ENCODE measurements around the gene HNRNPAB.

The HNRNPAB gene

DNA sequence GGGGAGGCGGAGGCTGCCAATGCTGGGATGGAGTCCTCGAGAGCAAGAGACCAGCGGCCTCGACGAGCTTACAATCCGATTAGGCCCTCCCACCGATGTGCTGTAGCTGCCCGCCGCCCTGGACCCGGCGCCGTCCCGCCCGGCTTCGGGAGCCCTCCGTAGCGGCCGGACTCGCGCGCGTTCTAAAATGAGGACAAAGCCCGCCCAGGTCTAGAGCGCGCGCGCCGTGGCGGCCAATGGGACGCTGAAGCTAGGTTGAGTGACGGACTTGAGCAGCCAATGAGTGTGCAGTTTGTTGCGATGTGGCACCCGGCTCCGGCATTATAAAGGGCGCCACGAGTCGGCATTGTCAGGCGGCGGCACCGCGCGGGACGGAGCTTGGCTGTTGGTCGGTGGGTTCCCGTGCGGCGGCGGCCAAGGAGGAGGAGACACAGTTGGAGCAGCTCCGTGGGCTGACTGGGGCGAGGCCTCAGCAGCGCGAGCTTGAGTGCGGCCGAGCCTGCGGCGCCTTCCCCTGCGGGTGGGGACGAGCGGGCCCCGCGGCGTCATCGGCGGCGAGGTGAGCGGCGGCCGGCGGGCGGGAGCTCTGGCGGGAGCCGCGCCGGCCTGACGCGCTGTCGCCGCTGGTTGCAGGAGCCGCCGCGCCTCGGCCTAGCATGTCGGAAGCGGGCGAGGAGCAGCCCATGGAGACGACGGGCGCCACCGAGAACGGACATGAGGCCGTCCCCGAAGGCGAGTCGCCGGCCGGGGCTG is at the start of gene HNRNPAB:
HNRNPAB (plus strand) TSS at position 352 of the 753 bp plus-strand sequence; CDS start at position 657, 305 bp downstream.
- DNase-seq (ENCODE audit: low spot score), result peak; percentile 95

- DNase-seq (ENCODE audit: low spot score), result no peak
These were observed 49.3 kb upstream of the HNRNPAB start for GRCh38 chr5:178155065-178155464.

- no peak for DNase-seq (ENCODE audit: low spot score)
These were observed 44.2 kb upstream of the HNRNPAB start for GRCh38 chr5:178160176-178160575.

DNA sequence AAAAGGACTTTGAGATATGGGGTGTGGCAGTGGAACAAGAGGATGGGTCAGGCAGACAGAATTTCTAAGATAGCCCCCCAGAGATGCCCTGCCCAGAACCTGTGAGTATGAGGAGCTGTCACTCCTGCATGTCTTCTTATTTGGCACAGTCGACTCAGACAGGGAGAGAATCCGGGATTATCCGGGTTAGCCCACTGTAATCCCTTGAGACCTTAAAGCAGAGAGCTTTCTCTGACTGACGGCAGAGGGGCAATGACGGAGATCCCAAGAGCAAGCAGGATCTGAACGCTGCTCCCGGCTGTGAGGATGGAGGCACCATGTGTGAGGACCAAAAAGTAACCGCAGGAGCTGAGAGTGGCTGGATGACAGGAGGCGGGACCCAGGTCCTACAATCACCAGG is 41.9 kb upstream of the HNRNPAB start:
- no peak for DNase-seq (ENCODE audit: low spot score)

DNA sequence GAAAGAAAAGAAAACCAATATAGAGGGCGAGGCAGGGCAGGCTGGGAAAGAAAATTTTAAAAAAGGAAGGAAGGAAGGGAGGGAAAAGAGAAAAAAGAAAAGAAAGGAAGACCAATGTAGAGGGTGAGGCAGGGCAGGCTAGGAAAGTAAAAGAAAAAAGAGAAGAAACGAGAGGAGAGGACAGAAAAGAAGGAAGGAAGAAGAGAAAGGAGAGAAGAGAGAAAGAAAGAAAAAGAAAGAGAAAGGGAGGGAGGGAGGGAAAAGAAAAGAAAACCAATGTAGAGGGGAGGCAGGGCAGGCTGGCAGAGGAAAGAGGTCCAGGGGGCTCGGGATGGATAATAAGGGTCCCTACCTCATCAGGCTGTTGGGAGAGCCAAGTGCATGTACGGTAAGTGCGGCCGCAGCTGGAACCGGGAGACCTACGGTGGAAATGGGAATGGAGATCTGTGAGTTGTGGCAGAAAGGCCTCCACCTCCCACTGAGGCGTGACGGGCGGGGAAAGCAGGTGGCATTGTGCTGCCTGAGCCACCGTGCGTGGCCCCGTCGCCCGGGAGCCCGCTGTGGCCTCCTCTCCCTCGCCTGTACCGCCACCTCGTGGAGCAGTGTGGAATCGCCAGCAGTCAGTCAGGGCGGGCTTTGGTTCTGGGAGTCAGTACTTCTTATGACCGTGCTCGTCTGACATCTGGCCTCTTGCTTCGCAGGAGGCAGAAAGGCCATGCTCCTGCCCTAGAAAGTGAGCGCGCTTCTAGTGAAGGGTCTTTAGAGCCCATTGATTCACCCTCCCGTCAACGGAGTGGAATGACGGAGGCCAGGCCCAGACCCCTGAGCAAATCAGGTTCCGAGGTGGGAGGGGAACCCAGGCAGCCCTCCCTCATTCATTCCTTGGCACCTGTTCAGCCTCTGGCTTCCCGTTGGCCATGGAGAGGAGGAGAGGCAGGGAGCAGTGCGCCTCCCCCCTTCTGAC is 40.3 kb upstream of the HNRNPAB start:
- peak; percentile 80 for DNase-seq (ENCODE audit: low spot score)

GRCh38 chr5:178165581-178165980 is 38.8 kb upstream of the HNRNPAB start:
- DNase-seq (ENCODE audit: low spot score), result no peak

DNA sequence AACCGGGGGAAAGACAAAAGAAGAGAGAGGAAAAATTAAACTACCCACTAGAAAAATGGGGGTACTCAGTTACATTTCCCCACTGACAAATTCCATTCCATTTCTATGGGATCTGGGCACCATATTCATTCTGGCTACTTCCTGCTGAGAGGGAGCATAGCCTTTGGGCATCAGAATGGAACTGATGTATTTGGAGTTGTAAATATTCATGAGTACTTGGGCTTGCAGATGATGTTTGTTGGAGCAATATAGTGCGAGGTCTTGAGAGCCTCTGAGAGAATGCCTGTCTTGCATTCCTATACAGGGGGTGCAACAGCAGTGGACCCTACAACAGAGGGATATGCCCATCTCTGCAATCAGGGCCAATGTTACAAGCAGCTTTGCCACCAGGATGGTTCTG is 33.9 kb upstream of the HNRNPAB start:
- no peak for DNase-seq (ENCODE audit: low spot score)

DNA sequence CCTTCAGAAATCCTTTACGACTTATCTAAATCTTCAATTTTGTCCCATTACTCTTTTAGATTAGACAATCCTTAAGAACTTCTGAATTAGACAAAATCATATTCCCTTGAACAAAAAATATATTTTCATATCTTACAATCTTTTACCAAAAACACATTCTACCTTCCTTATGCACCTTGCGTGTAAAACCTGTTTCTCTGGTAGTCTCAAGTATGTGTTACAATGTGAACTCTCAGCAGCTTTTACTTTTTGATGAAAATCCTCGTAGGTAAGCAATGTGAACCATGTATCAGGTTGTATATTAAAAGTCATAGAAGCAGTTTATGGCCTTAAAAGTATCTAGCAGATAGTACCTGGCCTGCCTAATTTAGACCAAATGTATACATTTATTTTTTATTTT is 29.9 kb upstream of the HNRNPAB start:
- DNase-seq (ENCODE audit: low spot score), result no peak

DNA sequence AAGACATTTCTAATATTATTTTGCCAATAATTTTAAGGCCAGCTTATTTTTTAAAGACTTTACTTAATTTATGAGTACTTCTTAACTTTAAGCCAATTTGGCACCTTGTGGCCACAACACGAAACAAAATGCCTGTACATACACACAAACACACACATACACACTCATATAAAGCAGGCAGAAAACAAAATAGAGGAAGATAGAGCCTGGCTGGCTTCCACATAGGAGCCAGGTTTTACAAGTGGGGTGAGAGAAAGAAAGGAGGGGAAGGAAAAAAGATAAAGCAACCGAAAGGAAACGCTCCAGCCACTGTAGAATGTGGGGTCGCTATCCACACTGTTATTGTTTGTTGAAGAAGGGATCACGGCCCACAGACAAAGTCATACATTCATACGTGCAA is 27.5 kb upstream of the HNRNPAB start:
- DNase-seq (ENCODE audit: low spot score), result no peak

DNA sequence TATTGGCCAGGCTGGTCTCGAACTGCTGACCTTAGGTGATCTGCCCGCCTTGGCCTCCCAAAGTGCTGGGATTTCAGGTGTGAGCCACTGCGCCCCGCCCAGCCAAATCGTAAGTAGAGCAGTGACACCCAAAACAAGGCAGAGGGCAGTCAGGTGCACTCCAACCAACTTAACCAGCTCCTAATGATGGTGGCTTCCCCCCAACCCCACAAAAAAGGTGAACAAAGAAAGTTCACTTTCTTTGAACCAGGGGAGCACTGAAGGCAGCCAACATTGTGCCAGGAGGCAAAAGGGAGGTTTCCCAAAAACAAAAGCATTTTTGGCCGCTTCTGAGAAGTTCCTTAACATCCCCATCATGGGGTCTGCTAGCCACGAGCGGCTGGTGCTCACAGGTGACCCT is 26.8 kb upstream of the HNRNPAB start:
- no peak for DNase-seq (ENCODE audit: low spot score)

DNA sequence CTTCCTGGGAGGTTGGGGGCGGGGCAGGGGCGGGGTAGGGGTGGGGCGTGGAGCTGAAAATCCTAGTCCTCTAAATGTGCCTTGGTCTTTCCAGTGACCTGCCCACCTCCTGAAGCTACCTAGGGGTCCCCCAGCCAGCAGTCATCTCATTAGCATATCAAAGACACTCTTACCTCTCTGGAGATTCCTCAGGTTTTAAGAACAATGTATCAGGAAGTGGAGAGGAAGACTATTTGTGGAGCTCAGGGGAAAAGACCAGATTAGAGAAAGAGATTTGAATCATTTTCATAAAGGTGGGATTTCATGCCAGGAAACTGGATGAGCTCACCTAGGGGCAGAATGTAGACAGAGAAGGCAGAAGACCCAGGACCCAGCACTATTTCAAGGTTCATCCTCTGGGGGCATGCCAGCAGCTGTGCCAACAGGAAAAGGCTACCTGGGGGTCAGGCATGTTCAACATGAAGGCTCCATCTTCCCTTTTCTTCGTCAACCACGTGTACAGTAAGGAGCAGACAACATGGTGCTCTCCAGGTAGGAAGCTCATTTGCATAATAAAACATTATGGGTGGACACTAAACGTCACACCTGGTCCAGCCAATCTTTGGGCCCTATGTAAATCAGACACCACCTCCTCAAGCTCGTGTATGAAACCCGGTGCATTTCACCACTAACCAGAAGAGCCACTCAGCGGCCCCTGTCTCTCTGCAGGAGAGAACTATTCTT is 24.0 kb upstream of the HNRNPAB start:
- DNase-seq (ENCODE audit: low spot score), result no peak

GRCh38 chr5:178182158-178182876 is 22.0 kb upstream of the HNRNPAB start:
- DNase-seq (ENCODE audit: low spot score), result no peak

- DNase-seq (ENCODE audit: low spot score), result no peak
These were observed 17.9 kb upstream of the HNRNPAB start for GRCh38 chr5:178186427-178186826.

DNA sequence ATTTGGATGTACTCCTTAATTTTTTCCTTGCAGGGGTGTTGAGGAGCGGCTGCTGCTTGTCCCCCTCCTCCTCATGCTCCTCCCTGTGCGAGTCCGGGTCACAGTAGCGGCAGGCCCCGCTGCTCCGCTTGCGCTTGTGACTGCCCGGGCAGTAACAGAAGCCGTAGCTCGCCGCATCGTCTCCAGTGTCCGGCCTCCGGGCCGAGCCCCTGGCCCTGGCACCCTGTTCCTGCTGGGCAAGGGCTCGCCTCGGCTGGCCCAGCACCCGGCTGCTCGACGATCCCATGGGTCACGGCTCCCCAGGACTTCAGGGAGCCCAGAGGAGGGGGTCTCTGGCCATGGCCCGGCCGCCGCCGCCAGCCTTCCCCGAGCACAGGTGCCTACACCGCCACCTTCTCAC is 17.3 kb upstream of the HNRNPAB start, which contains the start of gene GMCL2:
GMCL2 (minus strand) TSS at position 358 of the 400 bp plus-strand sequence; CDS start at position 286, 72 bp downstream.
- no peak for DNase-seq (ENCODE audit: low spot score)

- no peak for DNase-seq (ENCODE audit: low spot score)
These were observed 14.9 kb upstream of the HNRNPAB start for GRCh38 chr5:178189433-178189832.

DNA sequence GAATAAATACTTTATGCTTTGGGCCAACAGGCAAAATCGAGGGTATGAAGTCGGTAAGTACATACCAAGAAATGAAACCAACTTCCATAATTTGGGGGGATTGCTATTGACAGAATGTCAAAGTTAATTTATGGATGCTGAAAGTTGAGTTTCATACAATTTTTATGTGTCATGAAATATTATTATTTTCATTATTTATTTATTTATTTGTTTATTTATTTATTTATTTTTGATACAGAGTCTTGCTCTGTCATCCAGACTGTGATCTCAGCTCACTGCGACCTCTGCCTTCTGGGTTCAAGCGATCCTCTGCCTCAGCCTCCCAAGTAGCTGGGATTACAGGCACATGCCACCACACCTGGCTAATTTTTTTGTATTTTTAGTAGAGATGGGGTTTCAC is 12.7 kb upstream of the HNRNPAB start:
- no peak for DNase-seq (ENCODE audit: low spot score)

- no peak for DNase-seq (ENCODE audit: low spot score)
These were observed 12.1 kb upstream of the HNRNPAB start for GRCh38 chr5:178192244-178192643.

GRCh38 chr5:178192787-178193186 is 11.5 kb upstream of the HNRNPAB start:
- no peak for DNase-seq (ENCODE audit: low spot score)

GRCh38 chr5:178193251-178193809 is 11.0 kb upstream of the HNRNPAB start:
- no peak for DNase-seq (ENCODE audit: low spot score)

DNA sequence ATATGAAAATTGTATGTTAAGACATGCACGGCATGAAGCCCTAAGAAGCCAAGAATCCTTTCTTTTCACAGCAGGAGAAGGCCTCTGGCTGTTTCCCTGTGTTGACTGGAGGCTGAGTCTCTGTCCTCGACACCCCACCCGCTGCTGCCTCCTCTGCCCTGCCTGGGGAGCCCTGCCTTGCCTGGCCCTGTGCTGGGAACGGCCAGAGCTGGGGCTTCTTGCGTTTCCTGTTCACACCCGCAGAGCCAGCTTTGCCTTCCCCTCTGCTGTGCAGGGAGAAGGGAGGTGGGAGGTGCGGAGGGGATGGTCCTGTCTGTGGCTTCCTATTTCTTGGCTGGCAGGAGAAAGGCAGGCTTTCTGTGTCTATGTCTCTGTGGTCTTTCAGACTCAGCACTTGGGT is 10.3 kb upstream of the HNRNPAB start:
- no peak for DNase-seq (ENCODE audit: low spot score)

GRCh38 chr5:178196281-178196812 is 8.0 kb upstream of the HNRNPAB start:
- DNase-seq (ENCODE audit: low spot score), result no peak

All from RKO (cell line).